Head of caudate nucleus (tissue), 42 donors: Measurements from ENCODE around the gene CCDC170.

Experiments
- DNase-seq, 42 donors: peaks; one replicate each; pipeline versions ENCODE4 v3.0.0 to v3.0.0-alpha.2; 2020 to 2021; ENCODE audit warnings: mixed read lengths in 7 of 42
- intact Hi-C: fragments of 100-400 bp; cut with DNase I; formaldehyde crosslinking; loops from one replicate; pipeline ENCODE4 v1.15.0; 2022

Gene CCDC170

GRCh38 chr6:151634336-151634720, 140.5 kb downstream of the CCDC170 start:
- DNase-seq, result no peak
- intact Hi-C loops, result no loop called here

GRCh38 chr6:151635741-151636140, 141.9 kb downstream of the CCDC170 start:
- no peak for DNase-seq
- intact Hi-C loops, result no loop called here

- intact Hi-C loops, result no loop called here
- no peak for DNase-seq
Observed at GRCh38 chr6:151637814-151638213, 144.0 kb downstream of the CCDC170 start.

- DNase-seq, result no peak
Observed at GRCh38 chr6:151639750-151640149, 145.9 kb downstream of the CCDC170 start.

GRCh38 chr6:151641028-151641427, 147.2 kb downstream of the CCDC170 start:
- DNase-seq, result no peak
- intact Hi-C loops, result no loop called here

More at GRCh38 chr6:151639750-151640149, 145.9 kb downstream of the CCDC170 start:
- intact Hi-C loops, result no loop called here

- DNase-seq, result no peak
- intact Hi-C loops, result no loop called here
Observed at GRCh38 chr6:151647976-151648639, 154.3 kb downstream of the CCDC170 start.

GRCh38 chr6:151649835-151650234, 156.0 kb downstream of the CCDC170 start:
- intact Hi-C loops, result no loop called here
- DNase-seq, result no peak

GRCh38 chr6:151651639-151652038, 157.8 kb downstream of the CCDC170 start:
- DNase-seq, result no peak
- intact Hi-C loops, result no loop called here

- intact Hi-C loops, result no loop called here
- no peak for DNase-seq
Observed at GRCh38 chr6:151652325-151652724, 158.5 kb downstream of the CCDC170 start.

GRCh38 chr6:151655099-151655498, 161.3 kb downstream of the CCDC170 start:
- no peak for DNase-seq
- intact Hi-C loops, result no loop called here

GRCh38 chr6:151656392-151656791, 162.6 kb downstream of the CCDC170 start:
- DNase-seq, result no peak
- intact Hi-C loops, result no loop called here

GRCh38 chr6:151658091-151658490, 164.3 kb downstream of the CCDC170 start:
- intact Hi-C loops, result no loop called here
- DNase-seq, result no peak

GRCh38 chr6:151659212-151659611, 165.4 kb downstream of the CCDC170 start:
- no peak for DNase-seq
- intact Hi-C loops, result no loop called here

- intact Hi-C loops, result no loop called here
Observed at GRCh38 chr6:151661509-151661908, 167.7 kb downstream of the CCDC170 start.

GRCh38 chr6:151661928-151662327, 168.1 kb downstream of the CCDC170 start:
- intact Hi-C loops, result no loop called here

More at GRCh38 chr6:151661509-151661908, 167.7 kb downstream of the CCDC170 start:
- DNase-seq, result no peak

GRCh38 chr6:151663559-151663958, 169.7 kb downstream of the CCDC170 start:
- no peak for DNase-seq
- intact Hi-C loops, result no loop called here

More at GRCh38 chr6:151661928-151662327, 168.1 kb downstream of the CCDC170 start:
- no peak for DNase-seq

- no peak for DNase-seq
- intact Hi-C loops, result no loop called here
Observed at GRCh38 chr6:151664390-151664789, 170.6 kb downstream of the CCDC170 start.

- intact Hi-C loops, result no loop called here
- DNase-seq, result no peak
Observed at GRCh38 chr6:151665329-151665728, 171.5 kb downstream of the CCDC170 start.

GRCh38 chr6:151666526-151666925, 172.7 kb downstream of the CCDC170 start:
- no peak for DNase-seq
- intact Hi-C loops, result no loop called here

- intact Hi-C loops, result no loop called here
- no peak for DNase-seq
Observed at GRCh38 chr6:151669208-151669560, 175.4 kb downstream of the CCDC170 start.

- DNase-seq, result no peak
- intact Hi-C loops, result no loop called here
Observed at GRCh38 chr6:151670116-151670515, 176.3 kb downstream of the CCDC170 start.
